GM12878 (cell line): Measurements from ENCODE around the gene RRM2. TPM values are rescaled to one million over a fixed set of nuclear protein-coding genes. Genes with fewer than 3 reads are reported as not detected.
A peak's percentile ranks its signal among the peaks of the same experiment; 100 is the strongest.

Experiments
- ATAC-seq: fragments of 200-7000 bp; cut with Tn5 transposase; 3 replicates; pipeline ENCODE4 v1.9.1; 2020; ENCODE audit warnings: mild to moderate bottlenecking, moderate library complexity
- BruUV-seq: library from RNA; stranded (reverse); fragments of 400-500 nt; replicated peaks from 2 replicates; lab custom pipeline; 2021; lab: Mats Ljungman, UMichigan
- CTCF ChIA-PET: fragments of 300-600 bp; sonication (Branson Sonifier 250); formaldehyde crosslinking; extraction: SDS; loops from one replicate; lab custom pipeline; 2021; ENCODE audit warnings: inconsistent platforms; lab: Yijun Ruan, JAX
- POLR2A ChIA-PET: fragments of 350-600 bp; formaldehyde crosslinking; extraction: SDS; loops from one replicate; lab custom pipeline; 2021; ENCODE audit warnings: inconsistent platforms; lab: Charles Lee
- RAD21 ChIA-PET: fragments of 300-600 bp; sonication (Branson Sonifier 250); formaldehyde crosslinking; loops from one replicate; lab custom pipeline; 2023; ENCODE audit warnings: antibody characterized with exemption; ENCODE audit not compliant: unreplicated experiment; lab: Charles Lee
- SMC1A ChIA-PET: fragments of 300-600 bp; sonication (Branson Sonifier 250); formaldehyde crosslinking; loops from one replicate; lab custom pipeline; 2023; ENCODE audit not compliant: unreplicated experiment, uncharacterized antibody; lab: Charles Lee
- DNase-seq: peaks from one replicate; pipeline ENCODE4 v3.0.0-alpha.2; 2011; ENCODE audit warnings: low read depth, low spot score
- FAIRE-seq: peaks from 3 replicates; lab custom pipeline; 2011; peaks lifted over from hg19 to GRCh38; lab: Jason Lieb, UNC
- H2AFZ ChIP-seq: 2 replicates; pipeline ENCODE4 v1.6.0; 2011; ENCODE audit warnings: low read depth, low read length, control low read depth; ENCODE audit not compliant: control insufficient read depth
- H3K27ac ChIP-seq: 2 replicates; pipeline ENCODE4 v1.5.1; 2011; ENCODE audit warnings: control low read depth; ENCODE audit not compliant: control insufficient read depth, insufficient read depth
- H3K27me3 ChIP-seq, 2 experiments: replicated peaks in 1 of 2; 2 replicates each; pipeline versions ENCODE4 v1.6.0 to v1.6.1; 2011; ENCODE audit warnings: low read length in 1 of 2; ENCODE audit not compliant: control insufficient read depth in 2 of 2, insufficient read depth in 2 of 2
- H3K36me3 ChIP-seq, 2 experiments: 2 replicates each; pipeline ENCODE4 v1.5.1; 2011; ENCODE audit warnings: low read length in 1 of 2; ENCODE audit not compliant: control insufficient read depth in 2 of 2, insufficient read depth in 2 of 2
- H3K4me1 ChIP-seq: 2 replicates; pipeline ENCODE4 v1.6.1; 2011; ENCODE audit warnings: mild to moderate bottlenecking, low read length, moderate library complexity, mixed read lengths; ENCODE audit not compliant: control insufficient read depth, insufficient read depth
- H3K4me2 ChIP-seq: 2 replicates; pipeline ENCODE4 v1.6.0; 2011; ENCODE audit warnings: control low read depth; ENCODE audit not compliant: control insufficient read depth, insufficient read depth
- H3K4me3 ChIP-seq: fragments of 200-600 bp; sonication (generic); 2 replicates; pipeline ENCODE4 v1.5.1; 2016
- H3K79me2 ChIP-seq: 2 replicates; pipeline ENCODE4 v1.6.0; 2011; ENCODE audit warnings: low read length; ENCODE audit not compliant: control insufficient read depth, insufficient read depth
- H3K9ac ChIP-seq: 2 replicates; pipeline ENCODE4 v1.8.0; 2011; ENCODE audit warnings: low read length, control low read depth, mixed read lengths; ENCODE audit not compliant: control insufficient read depth, insufficient read depth
- H3K9me3 ChIP-seq: replicated peaks from 3 replicates; pipeline ENCODE4 v1.5.1; 2011; ENCODE audit warnings: mild to moderate bottlenecking, low read length; ENCODE audit not compliant: control insufficient read depth, insufficient read depth
- H4K20me1 ChIP-seq: 2 replicates; pipeline ENCODE4 v1.6.0; 2011; ENCODE audit not compliant: control insufficient read depth, insufficient read depth
- ASH2L ChIP-seq: fragments of 300-600, 200-600 bp; sonication (generic); IDR thresholded peaks from 2 replicates; pipeline ENCODE4 v1.6.1; 2017; ENCODE audit warnings: low read depth, mild to moderate bottlenecking, borderline replicate concordance
- ATF7 ChIP-seq: fragments of 450-650 bp; IDR thresholded peaks from 2 replicates; pipeline ENCODE4 v1.6.1; 2016; ENCODE audit warnings: low read depth, mild to moderate bottlenecking
- CBFB ChIP-seq: IDR thresholded peaks from 2 replicates; pipeline ENCODE4 v1.6.1; 2016; ENCODE audit warnings: antibody characterized with exemption, low read depth
- CHD4 ChIP-seq: fragments of 200-600 bp; sonication (generic); IDR thresholded peaks from 2 replicates; pipeline ENCODE4 v1.6.1; 2016; ENCODE audit warnings: mild to moderate bottlenecking
- EED ChIP-seq: sonication (generic); IDR thresholded peaks from 2 replicates; pipeline ENCODE4 v1.6.1; 2016; ENCODE audit warnings: antibody characterized with exemption, low read depth
- ETV6 ChIP-seq, 2 experiments: fragments of 450-650 bp in 1 of 2; IDR thresholded peaks in 1 of 2; conservative IDR thresholded peaks in 1 of 2; 2 replicates each; pipeline ENCODE4 v1.6.1; 2014; ENCODE audit warnings: antibody characterized with exemption in 1 of 2, borderline replicate concordance in 1 of 2, low read depth in 1 of 2, mild to moderate bottlenecking in 1 of 2, moderate library complexity in 1 of 2
- IRF4 ChIP-seq: IDR thresholded peaks from 2 replicates; pipeline ENCODE4 v1.6.1; 2011; ENCODE audit warnings: low read depth, low read length
- JUND ChIP-seq: IDR thresholded peaks from 2 replicates; pipeline ENCODE4 v1.6.1; 2012; ENCODE audit warnings: low read depth, mild to moderate bottlenecking, low read length, improper control_type of control experiment, moderate library complexity
- NFYB ChIP-seq: IDR thresholded peaks from 2 replicates; pipeline ENCODE4 v1.6.1; 2011; ENCODE audit warnings: low read depth, mild to moderate bottlenecking, low read length, improper control_type of control experiment, moderate library complexity; ENCODE audit not compliant: insufficient read depth
- NR2C1 ChIP-seq: fragments of 450-650 bp; IDR thresholded peaks from 2 replicates; pipeline ENCODE4 v1.6.1; 2017; ENCODE audit warnings: antibody characterized with exemption, mild to moderate bottlenecking, moderate library complexity
- RCOR1 ChIP-seq: conservative IDR thresholded peaks from 2 replicates; pipeline ENCODE4 v1.6.1; 2012; ENCODE audit warnings: low read depth, low read length, improper control_type of control experiment
- RUNX3 ChIP-seq: IDR thresholded peaks from 2 replicates; pipeline ENCODE4 v1.6.1; 2012; ENCODE audit warnings: low read length, inconsistent platforms
- SIN3A ChIP-seq: IDR thresholded peaks from 2 replicates; pipeline ENCODE4 v1.6.1; 2012; ENCODE audit warnings: low read depth, low read length, improper control_type of control experiment
- SMC3 ChIP-seq: IDR thresholded peaks from 2 replicates; pipeline ENCODE4 v1.6.1; 2011; ENCODE audit warnings: low read length, improper control_type of control experiment, borderline replicate concordance
- STAT1 ChIP-seq: fragments of 450-650 bp; conservative IDR thresholded peaks from 2 replicates; pipeline ENCODE4 v1.6.1; 2014; ENCODE audit warnings: antibody characterized with exemption, mild to moderate bottlenecking
- SUPT20H ChIP-seq: IDR thresholded peaks from 2 replicates; pipeline ENCODE4 v1.6.1; 2011; ENCODE audit warnings: low read depth, mild to moderate bottlenecking, low read length, moderate library complexity, borderline replicate concordance; ENCODE audit not compliant: control insufficient read depth
- WGBS: methylation state at CpG from one replicate; pipeline ENCODE4 v1.1.6; 2016; ENCODE audit warnings: low lambda C conversion rate; ENCODE audit not compliant: insufficient replicate concordance, insufficient coverage; ENCODE audit errors: missing lambda C conversion rate; 5-methylcytosine and 5-hydroxymethylcytosine counted together
- in situ Hi-C: fragments of 300-500 bp; cut with MboI; formaldehyde crosslinking; loops from 9 replicates; pipeline ENCODE4 v1.14.3; 2018; ENCODE audit warnings: mixed read lengths
- intact Hi-C: fragments of 100-400 bp; cut with micrococcal nuclease; formaldehyde crosslinking; loops from one replicate; pipeline ENCODE4 v1.14.2; 2022; ENCODE audit not compliant: unreplicated experiment
- polyA plus RNA-seq, 11 experiments: library from polyadenylated mRNA; depleted of rRNA in 4 of 11; unstranded in 6 of 11; stranded (reverse) in 5 of 11; fragments of >200 nt; fragmentation: Nextera tagmentation in 4 of 11; fragmentation: Illumina TruSeq in 1 of 11; extraction: Ambion mirVana in 4 of 11; extraction: Trizol in 1 of 11; gene quantifications; 1 replicate in 1 of 11; 2 replicates in 10 of 11; pipeline versions ENCODE4 v1.2.1 to v1.2.3, GENCODE V29; 2011 to 2016; ENCODE audit warnings: inconsistent platforms in 2 of 11, missing spikeins in 2 of 11, low read depth in 1 of 11
- total RNA-seq, 4 experiments: library from RNA; depleted of rRNA in 3 of 4; stranded (reverse); fragments of >200 nt in 3 of 4; fragmentation: Illumina TruSeq in 1 of 4; extraction: Trizol in 1 of 4; gene quantifications; 2 replicates each; pipeline versions ENCODE4 v1.2.1 to v1.2.3, GENCODE V29; 2013 to 2021
- TF ChIP-seq, protein P1 (sequence below): fragments of 150-350 bp; IDR thresholded peaks from 2 replicates; pipeline ENCODE4 v1.6.1; 2014; ENCODE audit warnings: mild to moderate bottlenecking, low read depth, low read length
- TF ChIP-seq, protein P2 (sequence below): IDR thresholded peaks from 2 replicates; pipeline ENCODE4 v1.6.1; 2012; ENCODE audit warnings: low read depth, low read length, improper control_type of control experiment

RRM2 gene
- total and polyA plus RNA-seq, 10 of the 15 experiments (the other 5 are each of a cell fraction or from before 2014, with no cell fraction given), result 54.4 to 771 (median 159) TPM

DNA sequence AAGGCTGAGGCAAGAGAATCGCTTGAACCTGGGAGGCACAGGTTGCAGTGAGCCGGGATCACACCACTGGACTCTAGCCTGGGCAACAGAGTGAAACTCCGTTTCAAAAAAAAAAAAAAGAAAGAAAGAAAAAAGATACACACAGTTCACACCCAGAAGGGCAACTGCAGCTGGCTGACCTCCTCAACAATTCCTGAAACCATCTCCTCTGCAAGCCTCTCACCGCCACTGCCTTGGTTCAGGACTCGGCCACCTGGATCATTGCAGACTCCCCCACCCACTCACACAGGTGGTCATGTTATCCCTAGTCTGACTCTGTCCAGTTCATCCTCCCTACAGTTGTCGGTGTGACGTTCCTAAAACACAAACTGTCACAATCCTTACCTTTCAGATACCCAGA is 44.5 kb upstream of the RRM2 start:
- H3K27me3 ChIP-seq, result no peaks in the 10 kb centered on the region

More for the DNA sequence above, 44.5 kb upstream of the RRM2 start:
- Histone ChIP-seq H3K4me1 (peaks cover 36% of the 10 kb centered on the region), H3K9ac (no peak overlapping the region), H3K4me3 (peak overlapping the region; percentile 11; the same call in 1 of the 2 replicates), H3K27ac (no peak overlapping the region), H3K36me3 (no peaks in the 10 kb centered on the region), H3K9me3 (no peaks in the 10 kb centered on the region), H3K79me2 (no peaks in the 10 kb centered on the region; the same call in 1 of the 2 replicates), H3K4me2 (peak overlapping the region; percentile 66; the same call in 1 of the 2 replicates), H4K20me1 (no peaks in the 10 kb centered on the region), H2AFZ (no peak overlapping the region)
- CTCF ChIA-PET, result interaction anchor here (1.0 to 22.8 kb wide), 7 partner anchors 10 to 357 kb away, joined by 3 to 983 read pairs (median 8); no protein-coding TSS in a partner anchor
- POLR2A ChIA-PET, result interaction anchor here (0.5 to 5.8 kb wide), 3 partner anchors 13 to 38 kb away, joined by 3 to 73 read pairs (median 17); no protein-coding TSS in a partner anchor
- in situ Hi-C loops (loop anchor here (5.0 kb wide), 1 partner anchor 359 kb away; no protein-coding TSS in a partner anchor), intact Hi-C loops (no loop called here)
- no peak for DNase-seq
- no peak for FAIRE-seq
- no peak for ATAC-seq
- TF ChIP-seq RCOR1 (no peak), NFYB (no peak), RUNX3 (no peak), EED (no peak), CHD4 (no peak), CBFB (no peak), SIN3A (no peak), JUND (no peak), ATF7 (no peak), ASH2L (no peak), SUPT20H (no peak), SMC3 (no peak), ETV6 (conservative IDR thresholded peaks at IDR 0.05 in 1 of 2, IDR thresholded peaks at IDR 0.05 in 1 of 2; ENCODE audit: borderline replicate concordance in 1 of 2, low read depth in 1 of 2) (no peak), IRF4 (no peak), NR2C1 (no peak), STAT1 (no peak)
- TF ChIP-seq, protein P1, sequence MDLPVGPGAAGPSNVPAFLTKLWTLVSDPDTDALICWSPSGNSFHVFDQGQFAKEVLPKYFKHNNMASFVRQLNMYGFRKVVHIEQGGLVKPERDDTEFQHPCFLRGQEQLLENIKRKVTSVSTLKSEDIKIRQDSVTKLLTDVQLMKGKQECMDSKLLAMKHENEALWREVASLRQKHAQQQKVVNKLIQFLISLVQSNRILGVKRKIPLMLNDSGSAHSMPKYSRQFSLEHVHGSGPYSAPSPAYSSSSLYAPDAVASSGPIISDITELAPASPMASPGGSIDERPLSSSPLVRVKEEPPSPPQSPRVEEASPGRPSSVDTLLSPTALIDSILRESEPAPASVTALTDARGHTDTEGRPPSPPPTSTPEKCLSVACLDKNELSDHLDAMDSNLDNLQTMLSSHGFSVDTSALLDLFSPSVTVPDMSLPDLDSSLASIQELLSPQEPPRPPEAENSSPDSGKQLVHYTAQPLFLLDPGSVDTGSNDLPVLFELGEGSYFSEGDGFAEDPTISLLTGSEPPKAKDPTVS, result no peak
- TF ChIP-seq, protein P2, sequence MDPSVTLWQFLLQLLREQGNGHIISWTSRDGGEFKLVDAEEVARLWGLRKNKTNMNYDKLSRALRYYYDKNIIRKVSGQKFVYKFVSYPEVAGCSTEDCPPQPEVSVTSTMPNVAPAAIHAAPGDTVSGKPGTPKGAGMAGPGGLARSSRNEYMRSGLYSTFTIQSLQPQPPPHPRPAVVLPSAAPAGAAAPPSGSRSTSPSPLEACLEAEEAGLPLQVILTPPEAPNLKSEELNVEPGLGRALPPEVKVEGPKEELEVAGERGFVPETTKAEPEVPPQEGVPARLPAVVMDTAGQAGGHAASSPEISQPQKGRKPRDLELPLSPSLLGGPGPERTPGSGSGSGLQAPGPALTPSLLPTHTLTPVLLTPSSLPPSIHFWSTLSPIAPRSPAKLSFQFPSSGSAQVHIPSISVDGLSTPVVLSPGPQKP, result no peak
- no TSS peak for BruUV-seq
- SMC1A ChIA-PET, result interaction anchor here (1.0 to 13.9 kb wide), 8 partner anchors 10 to 367 kb away, joined by 3 to 236 read pairs (median 6); no protein-coding TSS in a partner anchor
- 49% methylated on average over 7 of the region's 7 CpGs for WGBS
- RAD21 ChIA-PET, result interaction anchor here (0.9 to 13.2 kb wide), 7 partner anchors 7 to 357 kb away, joined by 3 to 216 read pairs (median 39); partner anchors contain the start of gene RRM2
